K562 (cell line): Measurements from ENCODE around the gene LZTR1. TPM values are rescaled to one million over a fixed set of nuclear protein-coding genes. Genes with fewer than 3 reads are reported as not detected.

Experiments used
- BMI1 ChIP-seq: fragments of 150-350 bp; IDR thresholded peaks from 2 replicates; pipeline ENCODE4 v1.6.1; 2014; ENCODE audit warnings: low read length
- MEF2D ChIP-seq: conservative IDR thresholded peaks from 2 replicates; pipeline ENCODE4 v1.6.1; 2016; ENCODE audit warnings: low read depth, missing genetic modification characterization, missing compliant biosample characterization
- SNRNP70 ChIP-seq: fragments of 200-400 bp; formaldehyde crosslinking; optimal IDR thresholded peaks from 2 replicates; pipeline ENCODE3; 2017; ENCODE audit warnings: low read depth, low read length
- SOX6 ChIP-seq: fragments of 450-650 bp; IDR thresholded peaks from 2 replicates; pipeline ENCODE4 v1.6.1; 2014; ENCODE audit warnings: mild to moderate bottlenecking
- TCF7L2 ChIP-seq: fragments of 150-350 bp; IDR thresholded peaks from 2 replicates; pipeline ENCODE4 v1.6.1; 2016; ENCODE audit warnings: low read depth, mild to moderate bottlenecking, low read length, moderate library complexity
- YY1 ChIP-seq, 3 experiments: IDR thresholded peaks; 2 replicates each; pipeline ENCODE4 v1.6.1; 2011; ENCODE audit warnings: low read length in 2 of 3, mild to moderate bottlenecking in 2 of 3, moderate library complexity in 2 of 3, borderline replicate concordance in 1 of 3, control low read depth in 1 of 3, low read depth in 1 of 3; ENCODE audit not compliant: insufficient read depth in 3 of 3, insufficient replicate concordance in 2 of 3, control insufficient read depth in 1 of 3, insufficient read length in 1 of 3; ENCODE audit errors: extremely low read depth in 1 of 3
- ZBTB11 ChIP-seq, 3 experiments: fragments of 200-800 bp in 1 of 3; fragments of 250-450 bp in 1 of 3; fragments of 450-650 bp in 1 of 3; sonication (Bioruptor Pico) in 1 of 3; sonication (Bioruptor generic) in 1 of 3; formaldehyde crosslinking in 1 of 3; IDR thresholded peaks; 2 replicates each; pipeline versions ENCODE4 v1.6.1 to v1.8.0; 2016 to 2022; ENCODE audit warnings: mild to moderate bottlenecking in 2 of 3, missing genetic modification characterization in 2 of 3, missing compliant biosample characterization in 1 of 3, moderate library complexity in 1 of 3
- ZC3H11A ChIP-seq: IDR thresholded peaks from 2 replicates; pipeline ENCODE4 v1.6.1; 2012; ENCODE audit warnings: low read depth, low read length, improper control_type of control experiment
- ZNF507 ChIP-seq: conservative IDR thresholded peaks from 2 replicates; pipeline ENCODE4 v1.6.1; 2017; ENCODE audit warnings: missing genetic modification characterization, missing compliant biosample characterization
- ZNF780A ChIP-seq: fragments of 250-450 bp; sonication (Bioruptor Pico); IDR thresholded peaks from 2 replicates; pipeline ENCODE4 v1.5.0; 2021; ENCODE audit warnings: mild to moderate bottlenecking
- polyA plus RNA-seq, 8 experiments: library from polyadenylated mRNA; depleted of rRNA in 4 of 8; stranded (reverse) in 5 of 8; unstranded in 3 of 8; fragments of >200 nt; fragmentation: Nextera tagmentation in 2 of 8; fragmentation: Illumina TruSeq in 1 of 8; extraction: Ambion mirVana in 2 of 8; extraction: Trizol in 1 of 8; gene quantifications; 2 replicates each; pipeline versions ENCODE4 v1.2.1 to v1.2.3, GENCODE V29; 2011 to 2014; ENCODE audit warnings: inconsistent platforms in 1 of 8, missing spikeins in 1 of 8
- total RNA-seq, 7 experiments: library from RNA; depleted of rRNA in 6 of 7; stranded (reverse); fragments of >200 nt in 6 of 7; fragmentation: Illumina TruSeq in 2 of 7; extraction: Trizol in 2 of 7; gene quantifications; 2 replicates each; pipeline versions ENCODE4 v1.2.1 to v1.2.3, GENCODE V29; 2011 to 2021; ENCODE audit warnings: low replicate concordance in 1 of 7

LZTR1 gene
- total and polyA plus RNA-seq, 9 of the 15 experiments (the other 6 are each of a cell fraction or from before 2014, with no cell fraction given): 2.2 to 135 (median 63.0) TPM

DNA sequence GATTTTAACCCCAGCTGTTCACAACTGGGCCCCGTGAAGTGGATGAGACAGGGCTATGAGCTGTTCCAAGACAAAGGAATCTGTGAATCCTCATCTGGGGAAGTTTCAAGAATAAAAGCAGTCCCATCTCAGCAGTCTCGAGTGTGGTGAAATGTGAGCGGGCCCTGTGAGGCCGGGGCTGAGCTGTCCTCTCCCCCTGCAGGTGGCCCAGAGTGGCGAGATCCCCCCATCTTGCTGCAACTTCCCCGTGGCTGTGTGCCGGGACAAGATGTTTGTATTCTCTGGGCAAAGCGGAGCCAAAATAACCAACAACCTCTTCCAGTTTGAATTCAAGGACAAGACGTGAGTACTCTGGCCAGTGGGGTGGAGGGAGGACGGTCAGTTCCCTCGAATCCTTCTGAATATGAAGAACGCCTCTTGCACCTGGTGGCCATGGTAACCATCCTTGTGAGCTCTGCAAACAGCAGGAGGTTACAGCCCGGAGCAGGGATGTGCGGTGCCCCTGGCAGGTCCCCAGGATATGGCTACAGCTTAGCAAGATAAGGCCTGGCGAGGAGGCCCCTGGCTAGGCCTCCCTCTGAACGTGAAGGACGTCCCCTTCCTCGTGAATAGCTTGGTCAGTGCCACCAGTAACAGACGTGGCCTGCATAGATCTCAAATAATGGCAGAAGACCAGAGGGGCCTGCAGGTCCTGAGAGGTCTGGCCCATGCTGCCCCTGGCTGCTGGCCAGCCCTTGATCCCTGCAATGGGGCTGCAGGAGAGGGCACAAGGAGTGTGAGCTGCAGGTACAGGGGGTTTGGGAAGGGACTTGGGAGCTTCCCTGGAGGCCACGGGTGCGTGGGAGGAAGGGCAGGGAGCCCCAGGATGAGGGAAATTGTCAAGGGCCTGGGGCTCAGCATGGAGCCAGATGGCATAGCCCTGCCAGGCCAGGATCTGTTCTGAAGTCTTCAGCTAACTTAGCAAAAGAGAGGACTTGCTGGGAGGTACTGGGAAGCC, 8.4 kb downstream of the LZTR1 start (continued):
- TF ChIP-seq SOX6: no peak
- TF ChIP-seq TCF7L2: peak; percentile 25; the same call in 1 of the 2 replicates
- no peak for TF ChIP-seq ZNF780A (CRISPR knock-in tag)
- TF ChIP-seq ZBTB11 (CRISPR knock-in tag; IDR thresholded peaks at IDR 0.05): no peak
- no peak for TF ChIP-seq ZC3H11A
- no peak for TF ChIP-seq BMI1
- TF ChIP-seq MEF2D (tag): no peak
- TF ChIP-seq YY1 (IDR thresholded peaks at IDR 0.05; ENCODE audit: borderline replicate concordance in 1 of 3, control insufficient read depth in 1 of 3, extremely low read depth in 1 of 3, insufficient read depth in 3 of 3, insufficient read length in 1 of 3, insufficient replicate concordance in 2 of 3, low read depth in 1 of 3, low read length in 2 of 3): peak in 1 of 3 experiments; percentile 7
- no peak for TF ChIP-seq ZNF507
- no peak for TF ChIP-seq SNRNP70
